HG03565 (cell line): ENCODE results near the gene SEMA4C.

Experiments
- ATAC-seq: cut with Tn5 transposase; IDR thresholded peaks from one replicate; pipeline ENCODE4 v1.9.1; 2021; ENCODE audit warnings: mild to moderate bottlenecking, moderate library complexity; ENCODE audit not compliant: unreplicated experiment

Gene SEMA4C

DNA sequence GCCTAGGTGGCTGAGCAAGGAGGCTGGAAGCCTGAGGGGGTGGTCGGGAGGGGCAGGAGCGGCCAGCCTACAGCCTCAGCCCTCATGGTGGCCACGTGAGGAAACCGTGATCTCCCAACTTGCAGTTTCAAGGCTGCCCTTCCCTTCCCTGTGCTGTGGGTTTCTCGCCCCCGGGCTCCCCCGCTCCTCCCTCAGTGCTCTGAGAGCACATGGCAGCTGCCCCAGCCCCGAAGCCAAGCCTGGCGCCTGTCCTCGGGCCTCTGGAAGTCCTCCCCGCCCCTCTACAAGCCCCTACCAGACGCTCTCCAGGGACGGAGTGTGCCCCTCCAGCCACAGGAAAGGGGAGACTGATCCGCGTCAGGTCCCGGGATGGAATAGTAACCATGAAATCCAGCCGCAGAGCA is 25.5 kb downstream of the SEMA4C start:
- no peak for ATAC-seq

DNA sequence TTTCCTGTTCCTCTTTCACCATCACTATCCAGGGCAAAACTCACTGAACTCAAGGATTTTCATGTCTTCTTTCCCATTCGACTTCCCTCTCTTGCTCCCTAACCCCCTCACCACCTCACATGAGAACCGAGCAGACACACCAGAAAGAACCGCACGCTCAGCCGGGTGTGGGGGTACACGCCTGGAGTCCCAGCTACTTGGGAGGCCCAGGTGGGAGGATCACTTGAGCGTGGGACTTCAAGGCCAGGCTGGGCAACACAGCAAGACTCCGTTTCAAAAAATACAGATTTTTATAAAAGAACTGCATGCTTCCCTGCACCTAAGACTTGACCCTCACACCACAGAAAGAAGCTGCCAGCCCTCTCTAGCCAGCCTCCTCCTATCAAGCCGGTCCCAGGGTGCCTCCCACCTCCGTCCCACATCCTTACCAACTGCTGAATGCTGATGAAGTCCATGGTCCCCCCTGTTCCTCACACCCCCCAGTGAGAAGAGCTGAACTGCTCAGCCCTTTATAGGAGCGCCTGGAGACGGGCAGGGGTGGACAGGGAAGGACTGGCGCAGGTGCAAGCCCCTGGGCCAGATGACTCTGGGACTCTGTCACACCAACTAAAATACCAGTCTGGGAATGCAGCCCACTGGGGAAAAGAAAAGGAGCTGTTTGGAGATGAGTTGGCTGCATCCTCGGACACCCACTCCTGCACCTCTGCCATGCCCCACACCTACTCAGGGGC is 26.2 kb downstream of the SEMA4C start, which contains the start of gene ANKRD23:
Gene ANKRD23, minus strand, starts transcription at position 484 of the 731 bp plus-strand sequence. Its CDS starts 29 bp downstream, at position 455.
- ATAC-seq = no peak

DNA sequence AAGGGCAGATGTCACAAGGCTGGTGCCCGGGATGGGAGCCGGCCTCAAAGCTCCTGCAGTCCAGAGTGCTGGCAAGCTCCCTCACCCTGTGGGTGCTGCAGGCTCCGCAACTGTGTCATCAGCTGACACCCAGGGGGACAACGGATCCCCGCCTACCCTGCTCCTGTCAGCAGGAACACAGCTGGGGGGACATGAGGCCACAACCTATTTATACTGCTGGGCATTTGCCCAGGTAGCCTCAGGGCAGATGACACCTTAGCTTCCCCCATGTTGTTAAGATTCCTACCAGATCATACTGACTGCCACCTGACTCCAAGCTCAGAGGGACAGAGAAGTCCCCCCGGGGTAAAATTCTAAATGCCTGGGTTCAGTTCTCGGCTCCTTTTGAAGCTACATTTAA is 27.3 kb downstream of the SEMA4C start:
- ATAC-seq = no peak

DNA sequence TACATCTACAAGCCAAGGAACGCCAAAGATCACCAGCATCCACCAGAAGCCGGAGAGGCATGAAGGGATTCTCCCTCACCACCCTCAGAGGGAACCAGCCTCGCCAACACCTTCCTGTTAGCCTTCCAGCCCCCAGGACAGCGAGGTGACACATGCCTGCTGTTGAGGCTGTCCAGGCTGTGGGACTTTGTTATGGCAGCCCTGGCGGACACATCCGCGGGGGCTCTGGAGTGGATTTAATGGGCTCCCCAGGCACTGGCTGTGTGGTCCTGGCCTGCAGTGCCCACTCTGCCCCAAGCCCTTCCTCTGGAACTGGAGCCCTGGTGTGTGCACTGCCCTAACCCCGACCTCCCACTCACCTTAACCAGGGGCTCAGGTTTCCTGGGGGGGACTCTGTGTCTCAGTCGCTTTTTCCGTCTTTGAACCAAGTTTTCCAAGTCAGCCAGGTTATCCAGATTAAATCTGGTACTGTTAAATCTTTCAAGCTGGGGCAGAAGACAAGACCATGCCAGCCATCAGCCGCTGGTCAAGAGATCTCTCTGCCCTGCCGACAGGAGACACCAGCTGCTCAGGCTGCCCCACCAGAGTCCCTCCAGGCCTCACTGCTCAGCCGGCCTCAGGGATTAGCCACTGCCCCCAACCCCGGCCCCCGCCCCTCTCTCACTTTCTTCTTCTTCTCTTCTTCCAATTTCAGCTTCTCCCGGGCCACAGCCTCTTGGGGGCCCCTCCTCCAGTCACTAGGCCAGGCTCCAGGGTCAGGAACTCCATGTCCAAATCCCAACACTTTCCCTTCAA is 28.0 kb downstream of the SEMA4C start:
- no peak for ATAC-seq

DNA sequence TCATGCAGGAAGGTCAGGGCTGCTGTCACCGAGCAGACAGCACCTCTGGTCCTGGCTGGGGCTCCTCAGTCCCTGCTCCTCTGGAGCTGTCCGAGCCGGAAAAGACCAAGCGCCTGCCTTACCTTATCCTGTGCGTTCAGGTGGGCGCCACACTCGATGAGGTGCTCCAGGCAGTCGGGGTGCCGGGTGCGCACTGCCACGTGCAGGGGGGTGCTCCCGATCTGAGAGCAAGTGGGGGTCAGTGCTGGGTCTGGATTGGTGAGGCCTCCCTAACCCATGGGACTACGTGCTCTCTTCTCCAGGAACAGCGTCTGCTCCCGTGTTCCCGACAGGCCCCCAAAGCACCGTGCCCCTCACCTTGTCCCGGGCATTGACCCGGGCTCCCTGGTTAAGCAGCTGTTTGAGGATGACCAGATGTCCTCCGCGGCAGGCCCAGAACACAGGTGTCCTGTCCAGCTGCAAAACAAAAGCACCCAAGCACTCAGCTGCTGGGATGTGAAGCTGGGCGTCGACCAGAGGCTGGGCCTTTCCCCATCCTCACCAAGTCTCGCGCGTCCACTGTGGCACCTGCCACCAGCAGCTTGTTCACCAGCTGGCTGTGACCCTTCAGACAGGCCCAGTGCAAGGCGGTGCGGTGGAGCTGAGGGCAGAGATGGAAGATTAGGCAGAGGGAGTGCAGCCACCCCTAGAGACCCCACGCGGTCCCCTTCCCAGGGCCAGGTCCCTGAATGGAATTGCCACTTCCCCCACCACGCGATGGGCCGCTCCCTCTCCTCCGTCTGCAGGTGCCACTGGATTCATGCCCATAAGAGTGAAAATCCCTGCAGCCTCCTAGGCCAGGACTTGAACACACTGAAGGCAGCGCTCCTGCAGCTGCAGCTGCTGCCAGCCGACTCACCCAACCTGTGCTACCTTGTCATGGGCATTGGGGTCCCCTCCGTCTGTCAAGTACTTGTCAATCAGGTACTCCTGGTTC is 29.7 kb downstream of the SEMA4C start:
- ATAC-seq = no peak

DNA sequence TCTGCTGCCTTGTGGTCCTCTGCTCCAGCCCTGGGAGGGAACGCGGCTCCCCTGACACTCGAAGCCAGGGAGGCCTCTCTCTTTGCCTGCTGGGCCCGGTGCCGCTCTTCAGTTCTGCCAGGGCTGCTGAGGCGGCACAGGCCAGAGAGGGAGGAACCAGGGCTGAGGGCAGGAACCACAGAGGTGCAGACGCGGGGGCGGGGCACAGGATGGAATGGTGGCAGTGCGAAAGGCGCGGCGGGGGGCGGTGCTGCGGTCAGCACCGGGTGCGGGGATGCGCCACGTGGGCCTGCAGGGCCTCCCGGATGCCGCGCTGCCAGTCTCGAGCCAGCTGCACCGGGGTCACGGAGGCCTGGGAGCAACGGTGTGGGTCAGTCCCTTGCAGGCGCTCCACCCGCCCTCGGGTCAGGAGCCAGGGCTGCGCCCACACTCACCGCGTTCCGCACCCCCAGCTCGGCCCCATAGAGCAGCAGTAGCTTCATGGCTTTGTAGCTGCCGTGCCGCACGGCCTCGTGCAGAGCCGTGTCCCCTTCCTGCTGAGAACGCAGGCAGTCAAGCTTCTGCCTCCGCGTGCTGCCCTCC is 30.5 kb downstream of the SEMA4C start:
- no peak for ATAC-seq

DNA sequence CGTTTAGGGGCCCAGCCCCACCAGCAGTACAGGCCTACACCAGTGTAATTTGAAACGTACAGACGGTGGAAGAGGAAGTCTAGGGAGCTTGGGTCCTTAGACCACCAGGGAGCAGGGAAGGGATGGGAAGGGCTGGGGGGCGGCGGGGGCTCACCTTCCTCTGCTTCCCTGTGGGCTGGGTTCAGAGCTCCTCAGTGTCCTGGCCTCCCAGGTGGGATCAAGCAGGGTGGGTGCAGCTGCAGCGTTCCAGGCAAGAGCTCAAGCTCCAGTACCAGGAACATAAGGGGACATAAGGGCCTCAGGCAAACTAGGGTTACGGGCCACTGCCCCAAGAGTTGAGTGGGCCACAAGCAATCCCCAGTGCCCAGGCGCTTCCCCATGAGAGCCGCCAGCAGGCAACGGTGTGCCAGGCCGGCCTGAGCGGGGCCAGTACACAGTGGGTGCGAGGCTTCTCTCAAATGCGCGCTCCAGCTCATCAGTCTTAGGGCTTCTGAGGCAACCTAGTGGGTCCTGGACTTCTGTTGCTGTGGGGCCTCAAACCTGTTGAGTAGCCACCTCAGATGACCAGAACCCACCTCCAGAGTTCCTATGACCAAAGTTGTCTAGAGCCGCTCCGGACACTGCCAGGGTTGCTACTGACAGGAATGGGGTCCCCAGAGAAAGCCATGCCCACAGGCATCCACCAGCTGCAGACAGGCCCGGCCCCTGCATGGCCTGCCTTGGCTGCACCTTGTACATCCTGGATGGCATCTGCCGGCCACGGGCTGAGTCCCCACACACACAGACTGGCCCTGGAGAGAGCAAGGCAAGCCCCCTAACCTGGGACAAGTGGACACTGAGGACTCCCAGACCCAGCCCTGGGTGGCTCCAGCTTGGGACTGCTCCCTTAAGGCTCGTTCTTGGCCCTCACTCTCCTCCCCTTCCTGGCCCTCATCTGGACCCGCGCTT is 31.3 kb downstream of the SEMA4C start:
- ATAC-seq = no peak

DNA sequence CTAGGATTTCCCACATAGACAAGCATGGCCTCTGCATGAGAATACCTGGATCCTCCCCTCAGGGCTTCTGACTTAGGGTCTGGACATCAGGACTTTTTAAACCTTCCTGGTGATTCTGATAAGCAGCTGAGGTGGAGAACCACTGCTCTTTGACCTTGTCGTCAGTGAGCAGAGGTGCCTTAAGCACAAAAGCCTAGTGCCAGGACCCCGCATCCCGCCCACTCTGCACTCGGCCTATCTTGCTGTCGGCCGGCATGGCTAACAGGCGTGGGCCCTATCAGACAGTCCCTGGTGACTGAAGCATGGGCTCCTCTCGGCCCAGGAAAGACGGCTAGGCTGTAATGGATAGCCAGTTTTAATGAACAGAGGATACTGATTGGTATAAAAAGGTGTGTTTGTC is 32.3 kb downstream of the SEMA4C start:
- no peak for ATAC-seq

DNA sequence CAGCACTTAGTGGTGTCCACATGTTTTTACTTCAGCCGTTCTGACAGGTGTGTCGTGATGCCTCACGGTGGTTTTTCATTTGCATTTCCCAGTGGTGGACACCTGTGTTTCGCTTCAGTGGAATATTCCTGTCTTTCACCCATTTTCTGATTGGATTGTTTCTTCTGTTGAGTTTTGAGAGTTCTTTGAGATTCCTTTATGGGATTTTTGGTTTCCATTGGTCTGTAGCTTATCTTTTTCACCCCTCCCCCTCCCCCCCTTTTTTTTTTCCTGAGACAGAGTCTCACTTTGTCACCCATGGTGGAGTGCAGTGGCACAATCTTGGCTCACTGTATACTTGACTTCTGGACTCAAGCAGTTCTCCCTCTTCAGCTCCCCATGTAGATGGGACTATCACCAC is 34.0 kb downstream of the SEMA4C start:
- ATAC-seq = no peak

DNA sequence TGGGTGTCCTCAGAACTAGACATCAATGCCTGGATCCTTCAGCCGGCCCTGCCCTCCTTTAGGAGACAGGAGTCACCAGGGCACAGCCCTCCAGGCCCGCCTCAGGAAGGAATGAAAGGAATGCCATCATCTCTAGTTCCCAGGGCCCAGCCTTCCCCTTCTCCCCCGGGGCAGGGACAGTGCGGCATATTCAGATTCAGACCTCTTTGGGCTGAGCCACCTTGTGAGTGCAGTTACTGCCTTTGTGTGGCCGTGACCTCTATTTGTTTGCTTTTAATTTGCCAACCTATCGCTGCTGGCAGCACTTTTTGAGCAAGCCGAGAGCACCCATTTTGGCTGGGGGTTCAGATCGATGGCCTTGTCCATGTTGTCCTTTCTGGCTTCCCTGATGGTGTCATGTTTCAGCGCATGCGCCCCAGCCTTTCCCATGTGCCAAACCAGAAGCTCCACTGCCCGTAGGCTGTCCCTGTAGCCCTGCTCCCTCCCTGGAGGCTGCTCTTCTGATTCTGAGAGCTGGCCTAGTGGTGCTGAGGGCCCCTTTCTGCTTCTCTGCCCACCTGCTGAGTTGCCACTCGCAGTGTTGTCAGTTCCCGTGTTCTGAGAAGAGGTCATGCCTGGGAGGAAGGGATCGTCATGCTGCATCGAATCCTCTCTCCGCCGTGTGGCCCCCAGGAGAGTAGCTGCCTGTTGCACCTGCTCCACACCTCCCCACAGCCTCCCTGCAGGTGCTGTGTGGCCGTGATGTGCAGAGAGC is 36.9 kb downstream of the SEMA4C start:
- ATAC-seq = no peak

DNA sequence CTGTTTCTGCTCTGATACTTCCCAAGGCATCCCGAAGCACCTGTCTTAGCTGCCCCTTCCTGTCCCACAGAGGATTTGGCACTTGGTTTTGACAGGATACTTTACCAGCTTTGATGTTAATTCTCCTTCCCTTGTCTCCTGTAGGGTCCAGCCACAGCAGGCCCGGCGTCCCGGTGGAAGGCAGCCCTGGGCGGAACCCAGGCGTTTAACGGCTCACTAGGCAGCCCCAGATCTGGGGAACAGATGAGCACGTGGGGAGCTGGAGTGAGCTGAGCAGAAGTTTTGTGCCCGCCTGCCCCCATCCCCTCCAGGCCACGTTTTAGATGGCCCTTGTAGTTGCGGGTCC is 37.5 kb downstream of the SEMA4C start:
- ATAC-seq = no peak

DNA sequence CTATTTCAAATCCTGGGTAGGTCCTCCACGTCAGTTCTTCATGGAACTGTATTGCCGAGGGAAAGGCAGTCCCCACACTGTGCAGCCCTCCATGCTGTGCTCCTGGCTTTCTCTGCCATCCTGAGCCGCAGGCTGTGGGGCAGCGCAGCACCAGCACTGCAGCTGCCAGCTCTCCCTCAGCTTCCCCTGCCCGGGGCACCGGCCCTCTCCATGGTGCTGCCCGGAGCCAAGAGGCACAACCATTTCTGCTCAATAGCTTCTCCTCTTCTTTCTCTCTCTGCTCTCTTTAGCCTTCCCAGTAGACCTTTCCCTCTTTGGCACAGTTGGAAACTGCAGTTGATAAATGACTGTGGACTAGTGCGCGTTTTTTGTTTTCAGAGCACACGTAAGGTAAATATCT is 38.2 kb downstream of the SEMA4C start:
- ATAC-seq = no peak

DNA sequence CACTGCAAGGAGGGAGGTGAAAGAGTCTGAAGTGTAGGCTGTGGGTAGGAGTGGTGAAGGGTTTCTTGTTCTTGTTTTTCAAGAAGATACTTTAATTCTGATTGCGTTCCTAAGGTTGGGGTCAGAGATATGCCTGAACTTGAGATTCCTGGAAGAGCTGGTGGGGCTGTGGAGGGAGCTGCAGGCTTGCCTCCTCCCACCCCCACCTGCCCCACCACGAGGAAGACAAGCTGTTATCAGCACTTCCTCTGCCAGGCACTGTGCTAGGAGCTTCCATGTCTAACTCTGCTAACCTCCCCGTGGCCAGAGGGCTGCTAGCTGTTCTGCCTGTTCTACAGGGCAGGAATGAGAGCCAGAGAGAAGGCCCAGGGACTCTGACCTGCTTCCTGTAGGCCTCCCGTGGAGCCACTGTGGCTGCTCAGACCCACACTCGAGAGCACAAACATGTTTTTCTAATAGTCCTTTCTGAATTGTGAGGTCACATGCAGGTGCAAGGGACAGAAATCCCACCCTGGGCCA is 39.8 kb downstream of the SEMA4C start:
- no peak for ATAC-seq

DNA sequence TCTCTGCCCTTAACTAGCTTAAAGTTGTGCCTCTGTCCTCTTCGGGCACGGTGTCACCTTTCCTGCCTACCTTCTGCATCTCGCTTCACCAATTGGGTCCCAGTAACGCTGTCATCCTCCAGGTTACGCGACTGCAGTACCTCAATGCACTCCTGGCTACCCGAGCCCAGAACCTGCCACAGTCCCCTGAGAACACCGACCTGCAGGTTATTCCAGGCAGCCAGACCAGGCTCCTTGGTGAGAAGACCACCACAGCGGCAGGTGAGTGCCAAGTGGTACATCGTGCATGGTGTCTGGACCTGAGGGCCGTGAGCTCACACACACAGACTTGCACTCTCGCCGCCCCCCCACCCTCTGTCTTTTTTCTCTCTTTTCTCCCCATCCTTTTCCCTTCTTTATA is 41.0 kb downstream of the SEMA4C start:
- no peak for ATAC-seq

DNA sequence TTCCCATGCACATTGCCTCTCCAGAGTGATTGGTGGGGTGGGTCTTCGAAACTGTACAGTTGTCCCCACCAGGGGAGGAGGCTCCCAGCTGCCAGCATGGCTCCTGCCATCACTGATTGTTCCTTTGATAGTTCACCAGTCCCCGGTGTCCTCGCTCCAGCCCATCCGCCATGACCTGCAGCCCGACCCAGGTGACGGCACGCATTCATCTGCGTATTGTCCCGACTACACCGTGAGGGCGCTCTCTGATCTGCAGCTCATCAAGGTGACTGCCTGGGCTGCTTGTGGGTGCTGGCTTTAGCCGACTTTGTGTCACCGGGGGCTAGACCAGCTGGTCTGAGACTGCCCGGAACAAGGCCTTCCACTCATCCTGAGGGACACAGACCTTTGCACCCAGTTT is 41.4 kb downstream of the SEMA4C start:
- no peak for ATAC-seq

DNA sequence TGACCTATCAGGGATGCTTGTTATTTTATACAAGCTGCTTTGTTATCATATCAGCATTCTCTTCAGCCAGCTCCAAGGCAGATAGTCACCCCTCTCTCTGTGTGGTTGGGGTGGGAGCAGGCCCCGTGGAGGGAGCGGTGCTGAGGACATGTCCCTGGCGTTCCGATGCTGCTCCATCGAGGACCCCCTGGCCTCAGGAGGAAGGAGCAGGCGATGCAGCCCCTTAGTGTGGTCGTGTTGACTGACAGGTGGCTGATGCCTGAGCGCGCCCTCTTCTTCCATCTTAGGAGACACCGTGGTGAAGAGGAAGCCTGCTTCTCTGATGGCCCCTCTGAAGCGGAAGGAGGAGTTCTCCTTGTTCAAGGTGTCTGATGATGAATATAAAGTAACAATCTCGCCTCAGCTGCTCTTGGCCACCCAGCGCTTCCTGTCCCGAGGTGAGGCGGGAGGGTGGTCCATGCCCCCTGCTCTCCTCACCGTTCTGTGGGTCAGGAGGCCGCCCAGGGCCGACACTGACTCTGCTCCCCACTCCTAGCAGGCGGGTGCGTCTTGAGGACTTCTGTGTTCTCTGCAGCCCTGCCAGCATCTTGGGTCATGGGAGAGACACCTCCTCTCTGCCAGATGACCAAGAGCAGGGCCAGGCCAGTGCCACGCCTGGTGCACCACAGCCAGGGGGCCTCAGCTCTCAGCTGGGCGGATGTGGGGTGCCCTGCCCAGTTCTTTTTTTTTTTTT is 43.2 kb downstream of the SEMA4C start:
- ATAC-seq = no peak

DNA sequence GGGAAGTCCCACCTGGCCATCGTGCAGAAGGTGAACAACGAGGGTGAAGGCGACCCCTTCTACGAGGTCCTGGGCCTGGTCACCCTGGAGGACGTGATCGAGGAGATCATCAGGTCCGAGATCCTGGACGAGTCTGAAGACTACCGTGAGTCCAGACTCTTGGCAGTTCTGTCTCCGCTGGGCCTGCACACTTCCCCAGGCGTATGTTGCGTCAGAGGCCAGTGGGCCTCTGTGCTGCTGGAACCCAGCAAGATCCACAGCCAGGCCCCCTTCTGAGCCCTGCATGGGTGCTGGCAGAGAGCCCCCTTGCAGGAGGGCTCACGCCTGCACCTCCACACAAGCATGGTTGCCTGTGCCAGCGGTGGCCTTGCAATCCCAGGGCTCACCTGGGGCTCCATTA is 44.8 kb downstream of the SEMA4C start:
- no peak for ATAC-seq
